Measurements from ENCODE around the gene PACSIN1.

Gene PACSIN1

GRCh38 chr6:34549026-34549803, 83.3 kb downstream of the PACSIN1 start:
- ChIA-PET CTCF (no interaction called here), POLR2A (no interaction called here)
- no peaks in the 10 kb centered on the region for H3K36me3 ChIP-seq (ENCODE audit: control insufficient read depth in 2 of 2, insufficient read depth in 1 of 2, low read length in 2 of 2)
- H3K4me3 ChIP-seq (ENCODE audit: low read depth, low read length), result no peak overlapping the region
- TF ChIP-seq ZNF600 (tag by site-specific recombination; IDR thresholded peaks at IDR 0.05) (peak; percentile 69; the same call in 1 of the 2 replicates), HOXA7 (CRISPR knock-in tag; IDR thresholded peaks at IDR 0.05; ENCODE audit: borderline replicate concordance) (no peak)
- H3K4me1 ChIP-seq (ENCODE audit: control insufficient read depth, insufficient read depth, low read length), result no peaks in the 10 kb centered on the region
- no peak overlapping the region for H3K27ac ChIP-seq (ENCODE audit: extremely low read depth, low read depth, low read length)
- H3K9me3 ChIP-seq (ENCODE audit: control insufficient read depth, insufficient read depth, low read depth, low read length), result no peaks in the 10 kb centered on the region

GRCh38 chr6:34549804-34550202, 83.9 kb downstream of the PACSIN1 start:
- ChIA-PET POLR2A (no interaction called here), CTCF (no interaction called here)
- Histone ChIP-seq H3K4me3 (ENCODE audit: low read depth, low read length) (no peak overlapping the region), H3K9me3 (ENCODE audit: control insufficient read depth, insufficient read depth, low read depth, low read length) (no peaks in the 10 kb centered on the region), H3K27ac (ENCODE audit: extremely low read depth, low read depth, low read length) (no peak overlapping the region), H3K36me3 (ENCODE audit: control insufficient read depth in 2 of 2, insufficient read depth in 1 of 2, low read length in 2 of 2) (no peaks in the 10 kb centered on the region), H3K4me1 (ENCODE audit: control insufficient read depth, insufficient read depth, low read length) (no peaks in the 10 kb centered on the region)
- TF ChIP-seq GLIS1 (tag by site-specific recombination; IDR thresholded peaks at IDR 0.05) (0 out of 2 replicates have a peak, but pooled peaks have one; percentile 9), ZNF660 (tag by site-specific recombination; IDR thresholded peaks at IDR 0.05) (no peak), ZNF843 (tag by site-specific recombination; IDR thresholded peaks at IDR 0.05) (no peak), ZNF311 (tag by site-specific recombination; IDR thresholded peaks at IDR 0.05; ENCODE audit: borderline replicate concordance) (no peak), ZIC2 (tag by site-specific recombination; IDR thresholded peaks at IDR 0.05) (peak; percentile 43), ZNF558 (tag by site-specific recombination; IDR thresholded peaks at IDR 0.05) (no peak), INSM2 (tag by site-specific recombination; IDR thresholded peaks at IDR 0.05) (no peak)

- no peak overlapping the region for H3K4me3 ChIP-seq (ENCODE audit: low read depth, low read length)
- no peak overlapping the region for H3K27ac ChIP-seq (ENCODE audit: extremely low read depth, low read depth, low read length)
- H3K36me3 ChIP-seq (ENCODE audit: control insufficient read depth in 2 of 2, insufficient read depth in 1 of 2, low read length in 2 of 2), result no peaks in the 10 kb centered on the region
- TF ChIP-seq ZNF658 (tag by site-specific recombination; IDR thresholded peaks at IDR 0.05) (no peak), ZNF214 (tag by site-specific recombination; IDR thresholded peaks at IDR 0.05; ENCODE audit: borderline replicate concordance) (no peak), ZNF544 (tag by site-specific recombination; IDR thresholded peaks at IDR 0.05) (no peak), KLF16 (tag by site-specific recombination; IDR thresholded peaks at IDR 0.05) (no peak), ZNF354C (tag by site-specific recombination; IDR thresholded peaks at IDR 0.05; ENCODE audit: borderline replicate concordance, low read depth) (no peak), PRDM1 (tag by site-specific recombination; IDR thresholded peaks at IDR 0.05) (no peak), ZNF248 (tag by site-specific recombination; IDR thresholded peaks at IDR 0.05) (no peak), ZNF140 (tag by site-specific recombination; IDR thresholded peaks at IDR 0.05) (peak; percentile 98), ZNF76 (tag by site-specific recombination; IDR thresholded peaks at IDR 0.05; ENCODE audit: borderline replicate concordance, low read depth) (no peak), GLI4 (tag by site-specific recombination; IDR thresholded peaks at IDR 0.05) (peak; percentile 48; the same call in 1 of the 2 replicates), ZNF645 (tag by site-specific recombination; IDR thresholded peaks at IDR 0.05) (no peak), ZNF843 (tag by site-specific recombination; IDR thresholded peaks at IDR 0.05) (no peak), ZNF521 (tag by site-specific recombination; IDR thresholded peaks at IDR 0.05) (no peak), ZNF518A (tag by site-specific recombination; conservative IDR thresholded peaks at IDR 0.05; ENCODE audit: low read depth) (no peak)
- ChIA-PET POLR2A (no interaction called here), CTCF (no interaction called here)
- H3K9me3 ChIP-seq (ENCODE audit: control insufficient read depth, insufficient read depth, low read depth, low read length), result no peaks in the 10 kb centered on the region
- H3K4me1 ChIP-seq (ENCODE audit: control insufficient read depth, insufficient read depth, low read length), result no peaks in the 10 kb centered on the region
These were observed 85.8 kb downstream of the PACSIN1 start for GRCh38 chr6:34551720-34552119.

All from HEK293 (cell line).